GM10248 (cell line): ENCODE data around the gene FAF2.
A peak's percentile ranks its signal among the peaks of the same experiment; 100 is the strongest.

Experiments
- CTCF ChIA-PET: fragments of 300-600 bp; sonication (Branson Sonifier 250); formaldehyde crosslinking; extraction: SDS; loops from one replicate; lab custom pipeline; 2021; ENCODE audit warnings: antibody characterized with exemption; lab: Yijun Ruan, JAX
- POLR2A ChIA-PET: fragments of 350-650 bp; sonication (Branson Sonifier 250); formaldehyde crosslinking; extraction: SDS; loops from one replicate; lab custom pipeline; 2020; ENCODE audit warnings: antibody characterized with exemption; lab: Yijun Ruan, JAX
- DNase-seq: peaks from one replicate; pipeline ENCODE4 v3.0.0; 2012; ENCODE audit errors: extremely low spot score
- CTCF ChIP-seq: IDR thresholded peaks from 2 replicates; pipeline ENCODE4 v1.5.1; 2012; ENCODE audit warnings: mild to moderate bottlenecking, low read depth; ENCODE audit errors: extremely low read depth, missing control alignments, control extremely low read depth

The FAF2 gene

GRCh38 chr5:176447978-176448608 lies at the start of gene FAF2:
TSS of gene FAF2 (plus strand) at chr5:176448385. CDS start at chr5:176448408, 23 bp downstream.
- CTCF ChIA-PET = interaction anchor here (0.6 to 6.0 kb wide), 38 partner anchors 9 to 718 kb away, joined by 3 to 47 read pairs (median 5); partner anchors contain the start of genes CLTB and RNF44
- peak; percentile 89 for TF ChIP-seq CTCF
- DNase-seq = peak; percentile 99
- POLR2A ChIA-PET = interaction anchor here (0.6 to 1.4 kb wide), 2 partner anchors 90 to 95 kb away, joined by 7 to 9 read pairs; partner anchors contain the start of gene RNF44

- ChIA-PET POLR2A (no interaction called here), CTCF (interaction anchor here (1.1 to 1.3 kb wide), 2 partner anchors 15 to 48 kb away, joined by 4 read pairs; partner anchors contain the start of gene FAF2)
- TF ChIP-seq CTCF = no peak
- no peak for DNase-seq
Measured at GRCh38 chr5:176400382-176401156, 47.6 kb upstream of the FAF2 start.

GRCh38 chr5:176401281-176402205 lies 46.6 kb upstream of the FAF2 start:
- POLR2A ChIA-PET = no interaction called here
- TF ChIP-seq CTCF = no peak
- no peak for DNase-seq
- CTCF ChIA-PET = interaction anchor here (1.1 to 1.3 kb wide), 2 partner anchors 14 to 47 kb away, joined by 4 read pairs; partner anchors contain the start of gene FAF2

GRCh38 chr5:176405656-176406435 lies 42.3 kb upstream of the FAF2 start:
- CTCF ChIA-PET = interaction anchor here (1.2 to 3.7 kb wide), 4 partner anchors 10 to 42 kb away, joined by 3 to 22 read pairs (median 10); partner anchors contain the start of genes CLTB and FAF2
- POLR2A ChIA-PET = interaction anchor here (0.7 kb wide), 1 partner anchor 8 kb away, joined by 7 read pairs; no protein-coding TSS in a partner anchor
- TF ChIP-seq CTCF = no peak
- no peak for DNase-seq

- ChIA-PET POLR2A (no interaction called here), CTCF (interaction anchor here (1.2 to 3.7 kb wide), 4 partner anchors 10 to 136 kb away, joined by 3 to 22 read pairs (median 10); partner anchors contain the start of genes CLTB and FAF2)
- no peak for TF ChIP-seq CTCF
- DNase-seq = no peak
Measured at GRCh38 chr5:176406436-176407052, 41.6 kb upstream of the FAF2 start.
